ENCODE data around the gene DHX29. TPM values are rescaled to one million over a fixed set of nuclear protein-coding genes. Genes with fewer than 3 reads are reported as not detected.

DHX29 gene
- total RNA-seq, 6 experiments from 2014 or later, result 35.7 to 45.8 (median 41.7) TPM

DNA sequence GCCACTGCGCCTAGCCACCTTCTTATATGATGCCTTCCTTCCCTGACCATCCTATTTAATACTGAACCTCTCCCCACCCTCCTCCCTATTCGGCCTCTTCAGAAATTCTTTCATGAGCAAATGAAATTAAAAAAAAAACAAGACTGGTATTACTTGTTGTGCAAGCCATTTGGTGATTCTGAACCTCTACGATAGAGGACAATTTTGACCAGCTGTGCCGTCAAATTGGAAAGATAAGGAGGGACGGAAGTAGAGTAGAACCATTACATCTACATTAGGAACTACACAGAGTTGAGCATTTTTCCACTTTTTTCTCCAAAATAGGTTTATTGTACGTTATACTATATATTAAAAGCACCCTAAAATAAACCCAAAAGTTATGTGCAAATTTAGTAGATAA is 2.9 kb downstream of the DHX29 start:
- no peak for TF ChIP-seq CTCF (IDR thresholded peaks at IDR 0.05)
- Mint-ChIP-seq H3K36me3 (ENCODE audit: low read depth) (peaks cover 30% of the 10 kb centered on the region), H3K4me1 (ENCODE audit: low read depth) (no peaks in the 10 kb centered on the region; the same call in none of the 2 replicates), H3K9me3 (peaks cover 30% of the 10 kb centered on the region), H3K27ac (peak overlapping the region; percentile 28; the same call in 1 of the 2 replicates), H3K27me3 (ENCODE audit: insufficient read depth) (no peaks in the 10 kb centered on the region; the same call in 1 of the 2 replicates), H3K4me3 (peak overlapping the region; percentile 27; the same call in 1 of the 2 replicates)
- DNase-seq, result no peak

GRCh38 chr5:55303238-55303690 is 4.2 kb downstream of the DHX29 start:
- peak; percentile 91 for DNase-seq
- peak overlapping the region; percentile 67 for H3K4me3 Mint-ChIP-seq
- H3K9me3 Mint-ChIP-seq, result peaks cover 37% of the 10 kb centered on the region
- H3K4me1 Mint-ChIP-seq (ENCODE audit: low read depth), result no peaks in the 10 kb centered on the region; the same call in none of the 2 replicates
- H3K36me3 Mint-ChIP-seq (ENCODE audit: low read depth), result peaks cover 38% of the 10 kb centered on the region
- no peak for TF ChIP-seq CTCF (IDR thresholded peaks at IDR 0.05)
- no peaks in the 10 kb centered on the region; the same call in 1 of the 2 replicates for H3K27me3 Mint-ChIP-seq (ENCODE audit: insufficient read depth)
- H3K27ac Mint-ChIP-seq, result peak overlapping the region; percentile 76

DNA sequence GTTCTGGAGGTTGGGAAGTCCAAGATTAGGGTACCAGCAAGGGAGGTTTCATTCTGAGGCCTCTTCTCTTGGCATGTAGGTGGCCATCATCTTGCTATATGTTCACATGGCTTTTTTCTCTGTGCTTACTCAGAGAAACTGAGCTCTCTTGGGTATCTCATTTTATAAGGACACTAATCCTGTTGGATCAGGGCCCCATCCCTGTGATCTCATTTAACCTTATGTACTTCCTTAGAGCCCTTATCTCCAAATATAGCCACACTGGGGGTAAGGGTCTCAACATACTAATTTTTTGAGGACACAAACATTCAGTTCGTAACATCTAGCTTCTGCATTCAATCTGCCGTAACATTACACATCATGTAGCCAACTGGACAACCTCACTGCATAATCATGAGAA is 6.6 kb downstream of the DHX29 start:
- Mint-ChIP-seq H3K4me3 (no peak overlapping the region), H3K27me3 (ENCODE audit: insufficient read depth) (no peaks in the 10 kb centered on the region; the same call in 1 of the 2 replicates)

DNA sequence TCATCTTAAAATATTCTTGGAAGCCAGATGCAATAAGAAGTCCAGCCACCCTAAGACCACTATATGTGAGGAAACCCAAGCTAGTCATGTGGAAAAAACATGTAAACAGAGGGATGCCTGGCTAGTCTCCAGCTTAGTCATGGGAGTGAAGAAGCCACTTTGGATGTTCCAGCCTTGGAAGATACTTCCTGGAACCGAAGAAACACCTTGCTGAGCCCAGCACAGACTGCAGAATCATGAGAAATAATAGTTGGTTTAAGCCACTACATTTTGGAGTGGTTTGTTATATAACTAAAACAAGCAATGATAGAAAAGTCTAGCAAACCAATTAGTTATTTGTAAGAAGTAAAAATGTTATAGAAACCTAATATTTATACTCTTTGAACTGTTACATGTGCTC is 12.6 kb downstream of the DHX29 start:
- no peaks in the 10 kb centered on the region for H3K4me1 Mint-ChIP-seq (ENCODE audit: low read depth)
- H3K27me3 Mint-ChIP-seq (ENCODE audit: insufficient read depth), result no peaks in the 10 kb centered on the region
- no peak for DNase-seq
- no peak overlapping the region for H3K4me3 Mint-ChIP-seq
- no peak for TF ChIP-seq CTCF (IDR thresholded peaks at IDR 0.05)
- H3K36me3 Mint-ChIP-seq (ENCODE audit: low read depth), result peaks cover 73% of the 10 kb centered on the region
- peaks cover 27% of the 10 kb centered on the region for H3K9me3 Mint-ChIP-seq
- H3K27ac Mint-ChIP-seq, result no peak overlapping the region

More for the DNA sequence above, 6.6 kb downstream of the DHX29 start:
- DNase-seq, result no peak
- no peaks in the 10 kb centered on the region; the same call in none of the 2 replicates for H3K4me1 Mint-ChIP-seq (ENCODE audit: low read depth)
- peaks cover 38% of the 10 kb centered on the region for H3K9me3 Mint-ChIP-seq
- H3K36me3 Mint-ChIP-seq (ENCODE audit: low read depth), result peaks cover 59% of the 10 kb centered on the region
- TF ChIP-seq CTCF (IDR thresholded peaks at IDR 0.05), result no peak
- H3K27ac Mint-ChIP-seq, result no peak overlapping the region

GRCh38 chr5:55290991-55291390 is 16.5 kb downstream of the DHX29 start:
- Mint-ChIP-seq H3K9me3 (peaks cover 17% of the 10 kb centered on the region), H3K27ac (no peak overlapping the region), H3K4me1 (ENCODE audit: low read depth) (no peaks in the 10 kb centered on the region), H3K4me3 (no peak overlapping the region), H3K36me3 (ENCODE audit: low read depth) (peaks cover 54% of the 10 kb centered on the region), H3K27me3 (ENCODE audit: insufficient read depth) (no peaks in the 10 kb centered on the region)
- TF ChIP-seq CTCF (IDR thresholded peaks at IDR 0.05), result no peak
- no peak for DNase-seq

Measured in HFFc6 (cell line).